Measurements from ENCODE around the gene SNX1. TPM values are rescaled to one million over a fixed set of nuclear protein-coding genes. Genes with fewer than 3 reads are reported as not detected.

SNX1 gene
- total and polyA plus RNA-seq, 2 of the 8 experiments (the other 6 are each of a cell fraction or from before 2014, with no cell fraction given): 27.9 to 59.8 TPM

DNA sequence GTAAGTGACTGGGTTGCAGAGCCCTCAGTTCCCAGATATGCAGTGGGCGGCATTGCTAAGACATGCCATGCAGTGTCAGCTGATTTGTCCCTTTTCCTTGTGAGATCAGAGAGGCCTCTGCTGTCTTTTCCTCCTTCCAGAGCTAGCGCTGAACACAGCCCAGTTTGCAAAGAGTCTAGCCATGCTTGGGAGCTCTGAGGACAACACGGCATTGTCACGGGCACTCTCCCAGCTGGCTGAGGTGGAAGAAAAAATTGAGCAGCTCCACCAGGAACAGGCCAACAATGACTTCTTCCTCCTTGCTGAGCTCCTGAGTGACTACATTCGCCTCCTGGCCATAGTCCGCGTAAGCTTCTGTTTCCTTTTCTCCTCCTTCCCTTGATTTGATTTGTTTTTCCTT, 35.8 kb downstream of the SNX1 start:
- Histone ChIP-seq H2BK20ac (ENCODE audit: low read length) (no peak overlapping the region), H2AFZ (ENCODE audit: low read length) (no peak overlapping the region), H3K4me1 (replicated peaks in 1 of 4; ENCODE audit: control insufficient read depth in 3 of 4, insufficient read depth in 4 of 4, low read length in 3 of 4) (no peaks in the 10 kb centered on the region), H3K4ac (replicated peaks; ENCODE audit: insufficient read length, low read depth, low read length) (no peak overlapping the region), H2BK120ac (replicated peaks; ENCODE audit: low read depth, low read length) (no peak overlapping the region), H3K9me3 (ENCODE audit: insufficient read depth in 2 of 2, low read depth in 1 of 2, low read length in 1 of 2) (no peaks in the 10 kb centered on the region), H3K9ac (replicated peaks in 1 of 4; ENCODE audit: extremely low read depth in 1 of 4, low read depth in 3 of 4, low read length in 3 of 4) (no peak overlapping the region), H4K20me1 (replicated peaks in 1 of 2; ENCODE audit: control insufficient read depth in 1 of 2, insufficient read depth in 2 of 2, low read length in 2 of 2) (peaks cover 0 to 1% of the 10 kb centered on the region in 2 experiments), H3K79me1 (ENCODE audit: low read depth, low read length) (no peaks in the 10 kb centered on the region; the same call in 1 of the 2 replicates), H2AK5ac (ENCODE audit: low read depth, low read length) (no peak overlapping the region), H4K5ac (ENCODE audit: insufficient read length, low read depth, low read length) (no peak overlapping the region), H2BK15ac (ENCODE audit: low read length) (no peak overlapping the region), H4K91ac (replicated peaks; ENCODE audit: insufficient read length, low read length) (no peak overlapping the region), H3K27me3 (replicated peaks in 1 of 4; ENCODE audit: control insufficient read depth in 3 of 4, extremely low read depth in 1 of 4, insufficient read depth in 3 of 4, low read length in 3 of 4) (no peaks in the 10 kb centered on the region), H3K18ac (ENCODE audit: extremely low read depth, low read length) (no peak overlapping the region), H2BK5ac (ENCODE audit: low read depth, low read length) (no peak overlapping the region), H3K79me2 (ENCODE audit: control insufficient read depth in 1 of 2, insufficient read depth in 2 of 2, low read length in 2 of 2) (no peaks in the 10 kb centered on the region), H3K14ac (ENCODE audit: insufficient read length) (no peak overlapping the region), H3K23me2 (ENCODE audit: low read depth, low read length) (no peaks in the 10 kb centered on the region), H4K8ac (ENCODE audit: extremely low read depth, insufficient read depth, low read length) (no peak overlapping the region; the same call in 1 of the 2 replicates), H3K36me3 (ENCODE audit: control insufficient read depth in 2 of 4, insufficient read depth in 4 of 4, low read length in 3 of 4) (peaks cover 16 to 51% (median 42%) of the 10 kb centered on the region in 4 experiments), H3K23ac (ENCODE audit: insufficient read length) (no peak overlapping the region), H2BK12ac (ENCODE audit: low read depth, low read length) (no peak overlapping the region), H3K4me3 (ENCODE audit: extremely low read depth in 1 of 4, insufficient read depth in 2 of 4, low read depth in 3 of 4, low read length in 4 of 4) (no peak overlapping the region), H3K56ac (replicated peaks; ENCODE audit: insufficient read length, low read depth, low read length) (no peak overlapping the region), H3K27ac (ENCODE audit: low read depth, low read length) (no peak overlapping the region), H3K4me2 (ENCODE audit: insufficient read depth in 1 of 2, low read depth in 2 of 2, low read length in 2 of 2) (no peak overlapping the region)
- ChIA-PET POLR2A (ENCODE audit: partially characterized antibody) (interaction anchor here (0.8 to 1.3 kb wide), 2 partner anchors 22 to 38 kb away, joined by 3 read pairs; partner anchors contain the start of gene CIAO2A), CTCF (ENCODE audit: partially characterized antibody) (interaction anchor here (0.6 to 2.2 kb wide), 8 partner anchors 8 to 380 kb away, joined by 3 to 18 read pairs (median 4); no protein-coding TSS in a partner anchor)
- FAIRE-seq (no peak), DNase-seq (ENCODE audit: low read depth in 1 of 2, low spot score in 2 of 2) (no peak)
- 94% methylated on average over 7 of the region's 7 CpGs; no CpG with 5 or more reads in 1 of the 2 experiments for WGBS, 2 experiments (ENCODE audit: extremely low coverage in 1 of 2, insufficient coverage in 1 of 2, insufficient read length in 1 of 2, insufficient replicate concordance in 2 of 2, low coverage in 1 of 2, low lambda C conversion rate in 2 of 2, missing lambda C conversion rate in 1 of 2)
- TF ChIP-seq RFX5 (IDR thresholded peaks at IDR 0.05; ENCODE audit: borderline replicate concordance, low read depth, low read length): no peak
- no peak for TF ChIP-seq TAF1 (IDR thresholded peaks at IDR 0.05; ENCODE audit: low read depth, low read length)
- TF ChIP-seq SUZ12 (IDR thresholded peaks at IDR 0.05; ENCODE audit: low read length): no peak
- TF ChIP-seq NANOG (IDR thresholded peaks at IDR 0.05; ENCODE audit: insufficient read depth, low read depth, low read length, poor library complexity, severe bottlenecking): no peak
- TF ChIP-seq RBBP5 (IDR thresholded peaks at IDR 0.05; ENCODE audit: borderline replicate concordance, low read depth, low read length): no peak
- no peak for TF ChIP-seq HDAC6 (IDR thresholded peaks at IDR 0.05; ENCODE audit: low read depth, low read length)
- TF ChIP-seq ASH2L (IDR thresholded peaks at IDR 0.05; ENCODE audit: low read length): no peak
- TF ChIP-seq, protein P1, sequence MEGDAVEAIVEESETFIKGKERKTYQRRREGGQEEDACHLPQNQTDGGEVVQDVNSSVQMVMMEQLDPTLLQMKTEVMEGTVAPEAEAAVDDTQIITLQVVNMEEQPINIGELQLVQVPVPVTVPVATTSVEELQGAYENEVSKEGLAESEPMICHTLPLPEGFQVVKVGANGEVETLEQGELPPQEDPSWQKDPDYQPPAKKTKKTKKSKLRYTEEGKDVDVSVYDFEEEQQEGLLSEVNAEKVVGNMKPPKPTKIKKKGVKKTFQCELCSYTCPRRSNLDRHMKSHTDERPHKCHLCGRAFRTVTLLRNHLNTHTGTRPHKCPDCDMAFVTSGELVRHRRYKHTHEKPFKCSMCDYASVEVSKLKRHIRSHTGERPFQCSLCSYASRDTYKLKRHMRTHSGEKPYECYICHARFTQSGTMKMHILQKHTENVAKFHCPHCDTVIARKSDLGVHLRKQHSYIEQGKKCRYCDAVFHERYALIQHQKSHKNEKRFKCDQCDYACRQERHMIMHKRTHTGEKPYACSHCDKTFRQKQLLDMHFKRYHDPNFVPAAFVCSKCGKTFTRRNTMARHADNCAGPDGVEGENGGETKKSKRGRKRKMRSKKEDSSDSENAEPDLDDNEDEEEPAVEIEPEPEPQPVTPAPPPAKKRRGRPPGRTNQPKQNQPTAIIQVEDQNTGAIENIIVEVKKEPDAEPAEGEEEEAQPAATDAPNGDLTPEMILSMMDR (IDR thresholded peaks at IDR 0.05; ENCODE audit: control extremely low read depth in 1 of 3, insufficient read depth in 1 of 3, low read depth in 1 of 3, low read length in 3 of 3): no peak
- TF ChIP-seq PHF8 (conservative IDR thresholded peaks at IDR 0.05; ENCODE audit: low read depth, low read length): no peak
- no peak for TF ChIP-seq JUND (IDR thresholded peaks at IDR 0.05; ENCODE audit: low read length)
- no peak for TF ChIP-seq CBX8 (IDR thresholded peaks at IDR 0.05; ENCODE audit: borderline replicate concordance, low read depth, low read length)

All from H1 (cell line).